Activated naive CD4-positive, alpha-beta T cell treated with anti-CD3 and anti-CD28 coated beads, Interleukin-2, amount 50 U/mL, for 16 hours (primary cell): ENCODE measurements around the gene GPHA2.
A peak's percentile ranks its signal among the peaks of the same experiment; 100 is the strongest.

ENCODE experiments used
- DNase-seq: peaks from one replicate; pipeline ENCODE4 v3.0.0-alpha.2; 2020

Gene GPHA2

DNA sequence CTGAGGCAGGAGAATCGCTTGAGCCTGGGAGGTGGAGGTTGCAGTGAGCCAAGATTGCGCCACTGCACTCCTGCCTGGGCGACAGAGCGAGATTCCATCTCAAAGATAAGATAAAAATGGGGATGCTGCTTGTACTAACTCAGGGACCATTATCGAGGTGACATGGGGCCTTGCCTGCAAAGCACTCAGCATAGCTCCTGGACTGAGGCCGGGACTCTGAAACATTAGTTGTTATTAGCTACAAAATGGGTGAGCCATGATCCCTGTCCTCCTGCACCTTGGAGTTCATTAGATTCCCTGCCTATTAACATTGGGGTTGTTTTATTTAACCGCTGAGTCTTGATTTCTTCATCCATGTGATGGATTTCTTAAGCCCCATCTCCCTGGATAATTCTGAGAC, 6.1 kb downstream of the GPHA2 start:
- DNase-seq: no peak

- DNase-seq: no peak
Observed at GRCh38 chr11:64928957-64929356, 6.7 kb downstream of the GPHA2 start.

GRCh38 chr11:64926689-64927088, 9.0 kb downstream of the GPHA2 start:
- DNase-seq: no peak

GRCh38 chr11:64925536-64926436, 9.9 kb downstream of the GPHA2 start:
- no peak for DNase-seq

DNA sequence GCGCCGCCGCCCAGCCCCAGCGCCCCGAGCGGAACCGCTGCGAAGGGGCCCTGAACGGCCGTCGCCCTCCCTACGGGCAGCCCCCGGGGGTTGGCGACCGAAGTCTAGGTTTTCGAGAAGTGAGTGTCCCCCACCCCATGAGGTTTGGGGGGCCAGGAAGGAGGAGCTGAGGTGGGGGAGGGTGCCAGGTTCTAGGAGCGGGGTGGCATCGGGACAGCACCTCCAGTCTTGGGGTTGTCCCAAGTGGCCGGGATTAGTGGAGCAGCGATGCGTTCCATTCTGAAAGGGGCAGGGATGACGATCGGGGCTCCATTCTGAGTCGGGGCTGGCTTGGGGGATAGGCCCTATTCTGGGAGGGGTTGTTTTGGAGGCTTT, 10.8 kb downstream of the GPHA2 start:
- DNase-seq: no peak

GRCh38 chr11:64923944-64924909, 11.5 kb downstream of the GPHA2 start, which contains the start of gene PPP2R5B:
TSS of gene PPP2R5B (plus strand) at chr11:64924689. CDS start at chr11:64925735, 1,046 bp downstream.
- peak; percentile 92 for DNase-seq

GRCh38 chr11:64923151-64923661, 12.5 kb downstream of the GPHA2 start:
- DNase-seq: no peak

- DNase-seq: no peak
Observed at GRCh38 chr11:64921384-64921783, 14.3 kb downstream of the GPHA2 start.

DNA sequence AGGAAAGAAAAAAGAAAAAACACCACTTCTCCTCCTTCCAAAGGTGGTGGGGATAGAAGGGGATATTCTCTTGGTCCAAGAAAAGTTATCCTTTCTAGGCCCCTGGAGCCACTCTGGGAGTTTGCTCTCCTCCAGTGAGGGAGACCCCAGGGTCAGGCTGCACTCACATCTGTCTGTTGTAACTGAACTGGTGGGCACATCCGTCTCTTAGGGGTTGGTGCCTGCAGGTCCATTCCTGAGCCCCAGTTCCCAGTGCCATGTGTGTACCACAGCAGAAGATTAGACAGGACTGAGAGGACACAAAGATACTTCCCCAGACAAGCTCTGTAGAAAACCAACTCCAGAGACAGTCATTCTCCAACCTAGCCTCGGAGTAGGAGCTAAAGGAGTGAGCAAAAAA, 15.6 kb downstream of the GPHA2 start:
- no peak for DNase-seq

DNA sequence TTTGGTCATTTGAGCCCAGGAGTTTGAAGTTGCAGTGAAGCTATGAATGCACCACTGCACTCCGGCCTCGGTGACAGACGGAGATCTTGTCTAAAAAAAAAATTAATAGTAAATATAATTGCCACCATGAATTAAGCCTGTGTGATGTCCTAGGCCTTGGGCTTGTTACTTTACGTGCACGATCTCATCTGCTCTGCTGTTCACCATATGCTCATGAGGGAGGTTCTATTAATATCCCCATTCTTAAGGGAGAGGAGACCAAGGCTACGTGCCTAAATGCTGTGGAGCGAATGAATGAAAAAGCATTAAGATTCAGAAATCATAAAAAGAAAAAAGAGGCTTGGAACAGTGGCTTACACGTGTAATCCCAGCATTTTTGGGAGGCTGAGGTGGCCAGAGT, 16.1 kb downstream of the GPHA2 start:
- DNase-seq: no peak

DNA sequence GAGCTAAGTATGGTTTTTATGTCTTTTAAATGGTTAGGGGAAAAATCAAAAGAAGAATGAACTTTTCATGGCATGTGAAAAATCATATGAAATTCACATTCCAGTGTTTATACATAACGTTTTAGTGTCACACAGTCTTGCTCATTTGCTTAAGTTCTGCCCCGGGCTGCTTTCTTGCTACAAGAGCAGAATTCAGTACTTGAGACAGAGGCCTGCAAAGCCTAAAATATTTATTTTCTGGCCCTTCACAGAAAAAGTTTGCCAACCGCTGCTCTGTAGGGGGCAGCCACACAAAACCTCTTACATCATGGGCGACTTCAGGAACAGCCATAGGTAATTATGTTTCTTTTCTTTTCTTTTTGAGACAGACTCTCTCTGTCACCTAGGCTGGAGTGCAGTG, 17.7 kb downstream of the GPHA2 start:
- DNase-seq: no peak

DNA sequence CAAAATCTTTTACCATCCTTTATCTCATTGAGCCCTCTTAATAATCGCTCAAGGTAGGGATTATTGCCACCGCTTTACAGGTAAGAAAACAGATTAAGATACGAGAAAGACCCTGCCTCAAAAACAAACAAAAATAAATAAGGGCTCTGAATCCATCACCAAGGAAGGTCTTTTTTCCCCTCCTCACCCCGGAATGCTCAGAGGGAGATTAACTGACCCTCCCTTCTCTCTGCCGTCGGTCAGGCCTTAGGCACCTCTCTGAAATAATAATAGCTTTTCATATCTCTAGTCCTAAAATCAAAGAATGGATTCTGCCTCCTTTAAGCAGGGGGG, 18.1 kb downstream of the GPHA2 start:
- no peak for DNase-seq

DNA sequence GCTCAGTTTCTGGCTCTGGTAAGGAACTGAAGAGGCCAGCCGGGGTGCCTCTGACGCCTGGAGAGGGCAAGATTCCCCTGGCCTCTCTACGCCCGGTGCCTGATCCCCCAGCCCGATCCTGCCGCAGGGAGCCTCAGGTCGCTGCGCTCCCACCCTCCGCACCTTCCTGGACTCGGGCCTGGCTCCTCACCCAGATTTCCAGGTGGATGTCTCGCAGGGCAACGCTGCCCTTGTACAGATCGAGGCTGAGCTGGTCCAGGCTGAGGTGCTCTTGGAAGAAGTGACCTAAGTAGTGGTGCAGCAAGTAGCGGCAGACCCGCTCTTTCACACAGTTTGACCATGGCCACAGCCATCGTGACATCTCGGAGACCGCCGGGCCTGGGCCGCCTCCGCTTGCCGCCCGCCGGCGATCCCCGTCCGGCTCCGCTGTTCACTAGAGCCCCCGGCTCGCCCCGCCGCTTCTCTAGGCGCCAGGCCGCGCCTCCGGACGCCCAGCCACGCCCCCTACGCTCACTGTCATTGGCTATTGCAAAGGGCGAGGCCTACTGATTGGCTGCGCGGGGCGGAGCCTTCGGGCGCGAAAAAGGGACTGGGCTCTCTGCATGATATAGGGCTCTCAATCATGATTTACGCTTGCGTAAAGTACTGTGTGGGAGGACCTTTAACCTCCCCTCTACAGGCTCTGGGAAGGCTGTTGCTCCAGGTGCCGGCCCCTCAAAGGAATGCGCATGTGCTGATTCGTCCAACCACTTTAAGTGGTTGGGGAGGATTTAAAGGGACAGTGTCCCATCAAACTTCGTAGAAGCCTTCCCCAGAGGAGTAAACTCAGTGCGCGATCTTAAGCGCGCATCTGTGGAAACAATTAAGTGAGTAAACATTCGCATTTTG, 18.7 kb downstream of the GPHA2 start, which contains the start of gene ATG2A:
TSS of gene ATG2A (minus strand) at position 435 of the 888 bp plus-strand sequence. CDS start at position 361, 74 bp downstream.
- peak; percentile 99 for DNase-seq

- no peak for DNase-seq
Observed at GRCh38 chr11:64916040-64916774, 19.5 kb downstream of the GPHA2 start.

DNA sequence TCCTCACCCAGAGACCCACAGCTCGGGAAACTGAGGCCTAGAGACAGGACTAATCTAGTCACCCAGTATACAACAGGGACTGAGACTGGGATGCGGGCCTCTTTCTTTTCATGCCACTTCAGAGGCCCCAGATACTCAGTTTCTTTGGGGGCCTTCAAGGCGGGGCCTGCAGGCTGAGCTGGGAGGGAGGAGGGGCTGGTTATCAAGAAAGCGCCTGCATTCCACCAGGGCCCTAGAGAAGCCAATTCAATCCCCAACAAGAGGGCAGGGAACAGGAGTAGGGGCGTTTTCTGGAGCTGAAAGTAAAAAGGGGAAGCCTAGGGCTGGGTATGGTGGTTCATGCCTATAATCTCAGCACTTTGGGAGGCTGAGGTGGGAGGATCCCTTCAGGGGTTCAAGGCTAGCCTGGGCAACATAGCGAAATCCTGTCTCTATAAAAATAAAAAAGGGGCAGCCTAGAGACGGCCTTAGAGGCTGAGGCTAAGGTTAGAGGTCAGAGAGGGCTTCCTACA, 20.3 kb downstream of the GPHA2 start:
- DNase-seq: no peak

GRCh38 chr11:64914123-64914522, 21.6 kb downstream of the GPHA2 start:
- no peak for DNase-seq

DNA sequence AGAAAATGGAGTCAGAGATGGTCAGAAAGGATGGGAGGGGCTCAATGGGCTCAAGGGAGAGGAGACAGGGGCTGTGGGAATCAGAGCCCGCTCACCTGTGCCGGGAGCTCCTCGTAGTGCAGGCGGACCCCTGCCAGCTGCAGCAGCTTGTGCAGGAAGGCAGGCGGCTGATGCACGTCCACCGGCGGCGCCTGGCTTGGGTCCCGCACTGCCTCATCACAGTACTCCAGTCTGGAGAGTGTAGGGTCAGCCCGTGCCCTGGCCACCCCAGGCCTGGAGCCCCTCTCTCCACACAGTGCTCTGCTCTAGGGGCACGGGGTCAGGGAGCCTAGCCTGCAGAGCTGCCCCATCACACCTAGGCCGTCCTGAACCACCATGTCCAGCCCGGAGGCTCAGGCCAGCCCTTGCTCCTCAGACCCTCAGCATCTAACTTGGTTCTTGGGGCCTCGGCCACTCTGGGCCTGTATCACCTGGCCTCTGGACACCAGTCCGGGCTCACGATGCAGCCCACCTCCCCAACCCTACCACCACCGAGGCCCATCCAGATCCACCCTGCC, 22.4 kb downstream of the GPHA2 start:
- DNase-seq: no peak

GRCh38 chr11:64911689-64912088, 24.0 kb downstream of the GPHA2 start:
- DNase-seq: no peak

DNA sequence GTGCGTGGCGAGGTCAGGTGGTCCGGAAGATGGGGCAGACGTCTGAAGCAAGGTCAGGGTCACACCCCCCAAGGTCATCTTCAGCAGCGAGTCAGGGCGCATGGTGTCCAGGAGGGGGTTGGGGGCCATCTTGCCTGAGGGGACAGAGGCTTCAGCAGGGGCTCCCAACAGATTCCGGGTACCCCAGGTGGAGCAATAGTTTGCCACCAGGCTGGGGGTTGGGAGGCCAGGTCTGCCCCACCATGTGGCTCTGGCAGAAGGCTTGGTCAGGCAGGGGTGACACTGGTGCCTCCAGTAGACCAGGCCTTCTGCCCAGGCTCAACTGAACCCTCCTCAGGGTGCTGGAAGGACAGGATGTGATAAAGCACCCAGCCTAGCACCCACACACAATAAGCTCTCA, 24.6 kb downstream of the GPHA2 start:
- no peak for DNase-seq

- DNase-seq: no peak
Observed at GRCh38 chr11:64910451-64911093, 25.1 kb downstream of the GPHA2 start.
